Fibroblast of skin of scalp (primary cell): ENCODE data around the gene ANO8. TPM values are rescaled to one million over a fixed set of nuclear protein-coding genes. Genes with fewer than 3 reads are reported as not detected.
A peak's percentile ranks its signal among the peaks of the same experiment; 100 is the strongest.
"Not testable (repeated sequence)": the region's sequence is repeated elsewhere in the genome, so short reads cannot be mapped to it uniquely, and the experiment has no call there.

ENCODE experiments used
- DNase-seq: peaks from one replicate; pipeline ENCODE4 v3.0.0-alpha.2; 2013
- polyA plus RNA-seq, 2 experiments: library from polyadenylated mRNA; unstranded; fragments of 120-200 nt; gene quantifications; one replicate each; pipeline ENCODE4 v1.2.1, GENCODE V29; 2013; ENCODE audit not compliant: insufficient read length in 2 of 2

ANO8 gene, protein sequence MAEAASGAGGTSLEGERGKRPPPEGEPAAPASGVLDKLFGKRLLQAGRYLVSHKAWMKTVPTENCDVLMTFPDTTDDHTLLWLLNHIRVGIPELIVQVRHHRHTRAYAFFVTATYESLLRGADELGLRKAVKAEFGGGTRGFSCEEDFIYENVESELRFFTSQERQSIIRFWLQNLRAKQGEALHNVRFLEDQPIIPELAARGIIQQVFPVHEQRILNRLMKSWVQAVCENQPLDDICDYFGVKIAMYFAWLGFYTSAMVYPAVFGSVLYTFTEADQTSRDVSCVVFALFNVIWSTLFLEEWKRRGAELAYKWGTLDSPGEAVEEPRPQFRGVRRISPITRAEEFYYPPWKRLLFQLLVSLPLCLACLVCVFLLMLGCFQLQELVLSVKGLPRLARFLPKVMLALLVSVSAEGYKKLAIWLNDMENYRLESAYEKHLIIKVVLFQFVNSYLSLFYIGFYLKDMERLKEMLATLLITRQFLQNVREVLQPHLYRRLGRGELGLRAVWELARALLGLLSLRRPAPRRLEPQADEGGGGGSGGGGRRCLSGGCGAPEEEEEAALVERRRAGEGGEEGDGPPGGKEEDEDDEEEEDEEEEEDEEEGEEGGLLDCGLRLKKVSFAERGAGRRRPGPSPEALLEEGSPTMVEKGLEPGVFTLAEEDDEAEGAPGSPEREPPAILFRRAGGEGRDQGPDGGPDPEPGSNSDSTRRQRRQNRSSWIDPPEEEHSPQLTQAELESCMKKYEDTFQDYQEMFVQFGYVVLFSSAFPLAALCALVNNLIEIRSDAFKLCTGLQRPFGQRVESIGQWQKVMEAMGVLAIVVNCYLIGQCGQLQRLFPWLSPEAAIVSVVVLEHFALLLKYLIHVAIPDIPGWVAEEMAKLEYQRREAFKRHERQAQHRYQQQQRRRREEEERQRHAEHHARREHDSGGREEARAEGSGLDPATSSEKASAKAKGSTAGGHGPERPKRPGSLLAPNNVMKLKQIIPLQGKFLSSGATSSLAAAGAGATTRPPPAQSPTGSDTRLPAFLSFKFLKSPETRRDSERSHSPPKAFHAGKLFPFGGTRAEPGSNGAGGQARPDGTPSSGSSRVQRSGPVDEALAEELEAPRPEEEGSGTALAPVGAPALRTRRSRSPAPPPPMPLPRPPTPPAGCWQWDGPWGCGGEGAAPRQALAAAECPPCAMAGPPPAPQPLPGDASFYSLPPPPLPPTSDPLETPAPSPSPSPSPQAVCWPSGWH
- polyA plus RNA-seq (2013, experiment 1 of 2; ENCODE audit: insufficient read length), result 9.5 TPM
- 8.6 TPM for polyA plus RNA-seq (2013, experiment 2 of 2; ENCODE audit: insufficient read length)

DNA sequence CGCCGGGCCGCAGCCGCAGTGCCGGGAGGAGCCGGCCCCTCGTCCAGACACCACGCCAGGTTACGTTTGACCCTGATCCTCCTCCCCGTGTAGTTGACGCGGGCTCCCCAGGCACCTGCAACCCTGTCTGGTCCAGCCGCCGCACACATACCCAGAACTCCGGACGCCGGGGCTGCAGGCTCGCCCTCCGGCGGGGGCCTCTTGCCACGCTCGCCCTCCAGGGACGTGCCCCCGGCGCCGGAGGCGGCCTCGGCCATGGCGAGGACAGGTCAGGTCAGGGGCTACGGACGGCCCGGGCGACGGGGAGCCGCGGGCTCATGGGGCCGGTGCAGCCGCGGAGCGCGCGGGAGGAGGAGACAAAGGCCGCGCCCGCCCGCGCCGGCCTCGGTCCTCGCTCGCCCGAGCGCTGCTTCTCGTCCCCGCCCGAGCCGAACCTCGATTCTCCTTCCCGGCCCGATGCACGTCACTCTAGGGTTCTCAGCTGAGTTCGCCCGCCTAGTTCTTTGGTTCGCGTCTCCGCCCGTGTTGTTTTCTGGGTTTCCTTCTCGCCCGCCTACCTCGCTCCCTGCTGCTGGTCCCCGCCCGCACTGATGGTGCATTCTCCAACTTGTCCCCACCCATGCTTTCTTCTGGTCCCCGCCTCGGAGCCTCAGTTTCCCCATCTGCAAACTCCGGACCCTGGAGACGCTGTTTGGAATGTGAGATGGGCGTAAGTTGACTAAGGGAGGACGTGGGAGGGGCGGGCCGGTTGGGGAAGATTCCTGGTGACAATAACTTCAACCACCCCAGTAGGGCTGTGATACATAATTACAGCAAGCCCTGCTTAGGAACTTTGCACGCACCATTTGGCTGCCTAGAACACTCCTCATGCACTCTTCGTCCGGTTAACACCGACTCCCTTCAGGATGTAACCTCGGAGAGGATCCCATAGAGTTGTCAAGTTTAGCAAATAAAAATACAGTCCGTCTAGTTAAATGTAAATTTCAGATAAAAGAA lies at the start of gene ANO8:
Gene ANO8, minus strand, starts transcription at position 442 of the 996 bp plus-strand sequence. Its CDS starts 185 bp downstream, at position 257.
- DNase-seq, result peak; percentile 99

DNA sequence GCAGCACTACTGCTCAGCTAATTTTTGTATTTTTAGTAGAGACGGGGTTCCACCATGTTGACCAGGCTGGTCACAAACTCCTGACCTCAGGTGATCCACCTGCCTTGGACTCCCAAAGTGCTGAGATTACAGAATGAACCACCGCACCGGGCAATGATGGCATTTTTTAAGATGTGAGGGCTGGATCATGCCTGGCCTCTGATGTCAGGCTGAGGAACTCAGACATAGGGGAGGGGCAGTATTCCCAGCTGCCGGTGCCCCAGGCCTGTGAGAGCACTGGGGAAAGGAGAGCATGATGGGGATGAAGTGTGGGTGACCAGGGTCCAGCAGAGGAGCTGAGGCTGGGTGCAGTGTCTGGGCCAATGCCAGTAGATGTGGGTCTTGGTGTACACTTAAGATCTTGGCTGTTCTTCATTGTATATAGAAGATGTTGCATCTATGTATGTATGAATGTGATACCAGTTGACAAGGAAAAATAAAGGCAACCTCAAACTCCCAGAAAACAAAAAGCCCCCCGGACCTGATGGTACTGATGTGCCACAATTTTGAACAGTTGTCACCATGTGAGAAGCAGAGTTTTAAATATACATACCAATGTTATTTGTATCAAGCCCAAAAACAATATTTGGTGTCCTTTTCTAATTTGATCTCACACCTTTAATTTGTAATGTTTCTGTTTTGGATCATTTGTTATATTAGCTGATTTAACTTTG lies 45.9 kb upstream of the ANO8 start:
- no peak for DNase-seq

DNA sequence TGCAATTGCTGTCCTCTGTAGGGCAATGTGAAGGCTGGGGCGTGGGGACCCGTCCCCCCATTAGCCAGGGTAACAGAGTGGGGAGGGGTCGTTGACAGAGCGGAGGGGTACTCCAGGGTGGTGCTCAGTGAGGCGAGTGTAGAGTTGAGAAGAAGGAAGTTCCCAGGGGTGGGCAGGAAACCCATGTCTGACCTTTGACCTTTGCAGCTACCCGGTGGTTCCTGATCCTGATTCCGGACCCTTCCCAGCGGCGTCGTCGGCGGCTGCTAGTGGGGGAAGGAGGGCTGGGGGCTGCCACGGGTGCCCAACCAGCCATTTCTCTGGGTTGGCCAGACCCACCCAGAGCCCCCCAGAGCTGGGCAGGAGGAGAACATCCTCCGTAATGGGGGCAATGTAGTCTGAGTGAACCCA lies 44.6 kb upstream of the ANO8 start:
- no peak for DNase-seq

DNA sequence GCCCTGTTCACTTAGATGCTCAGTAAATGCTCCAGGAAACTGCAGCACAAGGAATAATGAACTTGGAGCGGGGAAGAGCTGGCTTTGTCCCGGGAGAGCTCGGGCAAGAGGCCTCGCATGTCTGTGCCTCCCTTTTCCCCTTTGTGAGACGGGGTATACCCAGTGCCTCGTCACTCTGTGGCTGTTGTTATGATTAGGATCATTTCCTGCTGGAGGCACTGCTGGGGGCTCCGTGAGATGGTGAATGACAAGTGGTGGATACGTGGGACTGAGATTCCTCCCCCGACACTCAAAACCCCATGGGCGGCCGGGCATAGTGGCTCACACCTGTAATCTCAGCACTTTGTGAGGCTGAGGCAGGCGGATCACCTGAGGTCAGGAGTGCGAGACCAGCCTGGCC lies 43.6 kb upstream of the ANO8 start:
- DNase-seq, result no peak

DNA sequence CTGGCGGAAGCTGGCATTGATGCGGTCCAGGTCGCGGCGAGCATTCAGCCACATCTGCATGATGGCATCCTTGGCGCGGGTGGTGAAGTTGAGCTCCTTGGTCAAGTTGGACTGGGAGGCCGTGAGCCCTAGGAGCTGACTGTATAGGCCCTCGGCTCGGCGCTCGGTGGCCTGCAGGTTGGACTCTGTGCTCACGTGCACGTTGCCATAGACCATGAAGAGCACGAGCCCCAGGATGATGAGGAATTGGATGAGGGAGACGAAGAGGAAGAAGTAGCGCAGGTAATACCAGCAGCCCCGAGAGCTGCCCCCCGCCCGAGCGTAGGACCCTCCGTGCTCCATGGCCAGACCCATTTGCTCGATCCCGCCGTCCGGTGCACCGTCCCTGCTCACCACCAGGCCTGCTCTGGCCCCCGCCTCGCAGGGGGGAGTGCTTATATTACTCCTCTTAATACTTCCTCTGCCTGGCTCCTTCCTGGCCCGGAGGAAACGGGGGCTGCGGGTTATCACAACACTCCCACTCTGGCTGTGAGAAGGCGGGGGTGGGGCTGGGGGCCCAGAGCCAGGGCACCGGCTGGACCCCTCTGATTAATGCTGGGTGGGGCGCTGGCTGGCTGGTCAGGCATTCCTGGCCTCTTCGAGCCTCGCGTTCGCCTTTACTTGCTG lies 42.4 kb upstream of the ANO8 start, which contains the start of gene PLVAP:
Gene PLVAP, minus strand, starts transcription at position 408 of the 666 bp plus-strand sequence. Its CDS starts 54 bp downstream, at position 354.
- no peak for DNase-seq

DNA sequence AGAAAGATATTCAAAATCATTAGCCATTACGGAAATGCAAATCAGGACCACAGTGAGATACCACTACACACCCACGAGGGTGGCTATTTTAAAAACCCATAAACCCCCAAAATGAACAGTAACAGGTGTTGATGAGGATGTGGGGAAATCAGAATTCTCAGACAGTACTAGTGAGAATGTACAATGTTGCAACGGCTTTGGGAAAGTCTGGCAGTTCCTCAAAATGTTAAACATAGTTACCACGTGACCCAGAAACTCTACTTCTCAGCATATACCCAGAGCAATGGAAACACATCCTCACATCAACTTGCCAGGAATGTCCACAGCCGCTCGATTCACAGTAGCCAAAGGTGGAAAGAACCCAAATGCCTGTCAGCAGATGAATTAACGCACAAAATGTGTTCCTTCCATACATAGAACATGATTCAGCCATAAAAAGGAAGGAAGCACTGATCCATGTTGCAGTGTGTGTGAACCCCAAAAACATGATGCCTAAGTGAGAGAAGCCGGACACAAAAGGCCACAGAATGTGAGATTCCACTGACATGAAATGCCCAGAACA lies 35.5 kb upstream of the ANO8 start:
- peak; percentile 27 for DNase-seq

DNA sequence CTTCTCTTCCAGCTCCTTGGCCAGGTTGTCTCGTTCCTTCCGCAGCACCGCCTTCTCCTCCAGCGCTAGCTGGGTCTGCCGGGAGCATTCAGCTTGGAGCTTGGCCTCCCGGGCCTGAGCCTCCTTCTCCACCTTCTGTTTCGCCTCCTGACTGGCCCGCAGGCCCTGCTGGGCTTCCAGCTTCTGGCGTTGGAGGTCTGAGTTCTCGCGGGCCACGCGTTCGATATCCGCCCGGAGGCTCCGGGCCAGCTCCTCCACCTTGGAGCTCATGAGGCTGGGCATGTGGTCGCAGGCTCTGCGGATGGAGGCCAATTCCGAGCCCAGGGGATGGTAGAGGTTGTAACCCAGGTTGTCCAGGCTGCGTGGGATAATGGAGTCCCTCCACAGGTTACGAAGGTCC lies 30.7 kb upstream of the ANO8 start:
- DNase-seq, result no peak

DNA sequence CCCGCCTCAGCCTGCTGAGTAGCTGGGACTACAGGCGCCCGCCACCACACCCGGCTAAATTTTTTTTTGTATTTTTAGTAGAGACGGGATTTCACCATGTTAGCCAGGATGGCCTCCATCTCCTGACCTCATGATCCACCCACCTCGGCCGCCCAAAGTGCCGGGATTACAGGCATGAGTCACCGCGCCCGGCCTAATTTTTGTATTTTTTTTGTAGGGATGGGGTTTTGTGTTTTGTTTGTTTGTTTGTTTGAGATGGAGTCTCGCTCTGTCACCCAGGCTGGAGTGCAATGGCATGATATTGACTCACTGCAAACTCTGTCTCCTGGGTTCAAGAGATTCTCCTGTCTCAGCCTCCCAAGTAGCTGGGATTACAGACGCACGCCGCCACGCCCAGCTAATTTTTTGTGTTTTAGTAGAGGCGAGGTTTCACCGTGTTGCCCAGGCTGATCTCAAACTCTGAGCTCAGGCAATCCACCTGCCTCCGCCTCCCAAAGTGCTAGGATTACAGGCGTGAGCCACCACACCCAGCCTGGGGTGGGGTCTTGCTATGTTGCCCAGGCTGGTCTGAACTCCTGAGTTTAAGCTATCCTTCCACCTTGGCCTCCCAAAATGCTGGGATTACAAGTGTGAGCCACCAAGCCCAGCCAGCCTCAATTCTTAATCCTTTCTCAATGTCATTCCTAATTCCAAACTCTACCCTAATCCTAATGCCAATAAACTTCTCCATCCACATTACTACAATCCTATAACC lies 29.4 kb upstream of the ANO8 start:
- not testable (repeated sequence) for DNase-seq

DNA sequence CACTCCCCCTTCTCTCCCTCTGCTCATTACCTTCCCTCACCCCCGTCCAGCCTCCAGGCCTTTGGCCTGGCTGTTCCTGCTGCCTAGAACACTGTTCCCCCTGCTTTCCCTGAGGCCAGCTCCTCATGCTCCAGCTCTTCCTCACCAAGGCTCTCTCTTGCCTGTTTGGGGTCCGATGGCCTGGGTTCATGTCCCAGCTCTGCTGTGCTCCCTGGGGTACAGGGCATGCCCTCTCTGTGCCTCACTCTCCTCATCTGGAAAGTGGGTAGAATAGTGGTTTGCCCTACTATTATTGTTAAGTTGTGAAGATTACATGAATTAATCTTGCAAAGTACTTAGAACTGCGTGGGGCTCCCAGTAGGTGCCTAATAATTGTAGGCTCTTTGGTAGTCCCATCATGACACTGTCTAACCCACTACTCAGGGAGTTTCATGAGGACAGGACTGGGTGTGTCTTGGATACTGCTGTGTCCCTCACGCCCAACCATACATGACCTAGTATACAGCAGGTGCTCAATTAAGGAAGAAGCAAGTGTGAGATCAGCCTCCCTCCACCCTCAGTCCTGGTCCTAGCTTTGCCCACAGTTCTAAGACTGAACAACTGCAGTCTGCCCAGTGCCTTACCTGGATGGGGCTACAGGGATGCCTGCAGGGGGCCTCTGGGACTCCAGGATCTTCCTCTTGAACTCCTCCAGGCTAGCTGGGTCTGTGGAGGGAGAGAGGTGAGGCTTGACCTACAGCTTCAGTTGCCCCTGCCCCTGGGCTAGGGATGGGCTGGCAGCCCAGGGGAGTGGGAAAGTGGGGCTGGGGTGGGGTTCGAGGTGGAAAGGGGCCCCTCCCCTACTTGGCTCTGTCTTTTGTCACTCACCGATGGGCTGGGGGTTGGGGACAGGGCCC lies 25.5 kb upstream of the ANO8 start:
- DNase-seq, result no peak

DNA sequence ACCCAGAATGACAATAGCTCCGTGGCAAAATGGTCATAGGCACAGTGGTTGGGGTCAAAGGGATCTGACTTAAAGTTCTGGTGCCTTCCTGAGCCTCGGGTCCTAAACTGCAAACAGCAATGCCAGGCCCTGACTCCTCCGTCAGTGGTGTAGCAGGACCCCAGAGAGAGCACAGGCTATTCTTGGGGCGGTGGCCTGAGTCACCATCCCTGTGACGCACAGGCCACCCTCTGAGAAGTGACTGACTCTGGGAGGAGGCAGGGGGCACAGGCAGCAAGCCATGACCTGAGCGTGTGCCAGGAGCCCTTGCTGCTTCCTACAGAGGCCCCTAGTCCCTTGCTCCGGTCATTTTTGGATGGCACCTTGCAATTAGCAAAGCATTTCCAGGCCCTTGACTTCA lies 23.7 kb upstream of the ANO8 start:
- DNase-seq, result peak; percentile 55

DNA sequence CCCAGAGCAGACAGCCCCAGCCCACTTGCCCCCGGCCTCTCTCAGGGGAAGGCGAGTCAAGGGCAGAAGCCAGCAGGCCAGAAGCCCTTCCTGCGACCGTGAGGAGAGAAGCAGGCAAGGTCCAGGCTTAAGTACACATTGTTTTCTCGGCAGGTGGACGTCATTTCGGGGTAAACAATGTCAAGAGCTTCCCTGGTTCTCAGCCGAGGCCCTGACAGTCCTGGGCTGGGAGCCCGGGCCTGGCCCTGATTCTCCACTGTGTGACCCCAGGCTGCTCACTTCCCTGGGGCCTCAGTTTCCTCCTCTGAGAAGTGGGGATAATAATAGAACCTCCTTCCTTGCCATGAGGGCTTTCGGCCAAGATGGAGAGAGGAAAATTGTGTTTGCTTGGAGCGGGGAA lies 23.1 kb upstream of the ANO8 start:
- DNase-seq, result no peak

DNA sequence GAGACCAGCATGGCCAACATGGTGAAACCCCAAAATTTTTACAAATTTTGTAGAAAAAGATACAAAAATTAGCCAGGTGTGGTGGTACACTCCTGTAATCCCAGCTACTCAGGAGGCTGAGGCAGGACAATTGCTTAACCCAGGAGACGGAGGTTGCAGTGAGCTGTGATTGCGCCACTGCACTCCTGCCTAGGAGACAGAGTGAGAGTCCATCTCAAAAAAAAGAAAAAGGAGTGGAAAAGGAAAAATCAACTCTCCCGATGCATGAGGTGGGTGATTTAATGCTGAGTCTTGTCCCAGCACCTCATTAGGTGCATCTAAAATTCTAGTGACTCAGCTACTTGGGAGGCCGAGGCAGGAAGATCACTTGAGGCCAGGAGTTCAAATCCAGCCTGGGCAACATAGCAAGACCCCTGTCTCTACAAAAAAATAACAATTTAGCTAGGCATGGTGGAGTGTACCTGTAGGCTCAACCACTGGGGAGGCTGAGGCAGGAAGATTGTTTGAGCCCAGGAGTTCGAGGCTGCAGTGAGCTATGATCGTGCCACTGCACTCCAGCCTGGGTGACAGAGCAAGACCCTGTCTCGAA lies 22.5 kb upstream of the ANO8 start:
- no peak for DNase-seq

DNA sequence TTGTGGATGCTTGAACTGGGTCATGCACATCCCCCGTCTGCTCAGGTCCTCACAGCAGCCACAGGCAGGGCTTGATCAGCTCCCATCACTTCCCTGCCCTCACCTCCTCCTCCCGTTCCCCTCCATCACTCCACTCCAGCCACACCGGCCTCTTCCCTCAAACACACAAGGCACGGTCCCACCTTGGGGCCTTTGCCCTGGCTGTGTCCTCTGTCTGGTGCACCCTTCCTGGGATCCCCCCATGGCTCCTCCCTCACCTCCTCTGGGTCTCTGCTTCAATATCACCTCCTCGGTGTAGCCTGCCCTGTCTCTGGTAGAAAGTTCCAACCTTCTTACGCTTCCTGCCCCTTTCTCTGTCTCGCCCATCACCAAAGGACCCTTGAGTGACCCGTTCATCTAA lies 18.7 kb upstream of the ANO8 start:
- no peak for DNase-seq

DNA sequence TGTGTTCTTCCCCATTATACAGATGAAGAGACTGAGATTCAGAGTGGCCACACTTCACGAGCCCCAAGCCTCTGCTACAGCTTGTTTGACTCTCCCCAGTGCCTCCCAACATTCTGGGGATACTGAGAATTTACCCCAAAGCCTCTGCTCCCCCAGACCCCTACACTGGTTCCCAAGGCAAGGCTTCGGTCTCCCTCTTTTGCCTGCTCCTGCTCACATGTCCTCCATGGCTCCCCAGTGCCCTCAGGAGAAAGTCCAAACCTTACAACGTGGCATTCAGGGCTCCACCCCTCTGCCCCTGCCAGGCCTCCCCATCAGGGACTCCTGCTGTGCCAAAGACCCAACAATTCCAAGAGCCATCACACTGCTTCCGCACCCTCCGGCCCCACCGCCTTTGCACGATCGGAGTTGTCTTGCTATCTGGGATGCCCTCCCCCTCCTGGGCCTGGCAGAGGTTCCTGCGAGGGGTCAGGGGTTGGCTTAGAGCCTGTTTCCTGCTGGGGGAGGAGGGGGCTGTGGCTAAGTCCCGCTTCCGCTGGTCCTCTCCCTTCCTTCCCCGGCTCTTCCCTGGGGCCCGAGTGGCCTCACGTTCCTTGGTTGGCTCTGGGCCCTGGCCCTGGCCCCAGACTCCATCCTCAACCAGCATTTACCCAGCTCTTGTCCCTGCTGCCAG lies 18.1 kb upstream of the ANO8 start:
- no peak for DNase-seq

DNA sequence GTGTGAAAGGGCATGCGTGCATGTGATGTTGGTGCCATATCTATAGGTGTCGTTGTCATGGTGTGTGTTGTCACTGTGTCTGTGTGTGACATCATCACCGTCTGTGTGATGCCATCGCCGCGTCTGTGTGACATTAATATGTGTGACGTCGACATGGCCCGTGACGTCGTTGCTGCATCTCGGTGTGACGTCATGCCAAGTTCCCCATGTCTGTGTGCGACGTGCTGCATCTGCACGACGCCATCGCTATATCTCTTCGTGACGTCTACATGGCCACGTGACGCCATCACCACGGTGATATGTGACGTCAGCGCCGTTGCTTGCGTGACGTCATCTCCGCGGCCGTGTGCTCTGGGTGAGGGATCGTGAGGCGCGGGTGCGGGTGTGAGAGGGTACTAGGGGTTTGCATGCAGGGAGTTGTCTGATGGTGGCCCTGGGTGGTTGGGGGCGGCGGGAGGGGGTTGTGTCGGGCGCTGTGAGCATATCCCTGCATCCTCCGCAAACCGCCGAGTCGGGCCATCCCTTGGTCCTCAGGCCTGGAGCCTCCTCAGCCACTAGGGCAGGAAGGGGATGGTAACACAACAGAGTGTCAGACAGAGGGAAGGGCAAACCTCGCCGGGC lies 17.3 kb upstream of the ANO8 start:
- no peak for DNase-seq

DNA sequence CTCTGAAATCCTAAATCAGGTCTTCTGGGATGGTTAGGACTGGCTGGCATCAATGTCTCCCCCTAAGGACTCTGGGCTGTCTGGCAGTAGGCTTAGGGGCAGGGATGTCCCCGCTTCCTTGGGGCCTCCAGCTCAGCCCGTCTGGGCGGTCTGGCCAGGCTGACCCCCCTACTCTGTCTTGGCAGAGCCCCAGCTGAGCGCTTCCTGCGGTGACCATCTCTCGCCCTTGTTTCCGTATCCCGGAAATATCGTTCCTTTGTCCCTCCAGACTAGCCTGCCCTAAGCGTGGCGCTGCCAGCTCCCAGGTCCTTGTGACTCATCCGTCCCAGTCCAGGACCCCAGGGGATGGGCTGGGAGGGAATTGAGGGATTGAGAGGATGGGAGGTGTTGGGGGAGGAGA lies 14.0 kb upstream of the ANO8 start:
- peak; percentile 80 for DNase-seq
